ENCODE measurements around the gene BCL2A1. TPM values are rescaled to one million over a fixed set of nuclear protein-coding genes. Genes with fewer than 3 reads are reported as not detected.
"Not testable (repeated sequence)": the region's sequence is repeated elsewhere in the genome, so short reads cannot be mapped to it uniquely, and the experiment has no call there.

The BCL2A1 gene
- total RNA-seq, 2 donors from 2014 or later: 3.6 to 4.5 TPM

DNA sequence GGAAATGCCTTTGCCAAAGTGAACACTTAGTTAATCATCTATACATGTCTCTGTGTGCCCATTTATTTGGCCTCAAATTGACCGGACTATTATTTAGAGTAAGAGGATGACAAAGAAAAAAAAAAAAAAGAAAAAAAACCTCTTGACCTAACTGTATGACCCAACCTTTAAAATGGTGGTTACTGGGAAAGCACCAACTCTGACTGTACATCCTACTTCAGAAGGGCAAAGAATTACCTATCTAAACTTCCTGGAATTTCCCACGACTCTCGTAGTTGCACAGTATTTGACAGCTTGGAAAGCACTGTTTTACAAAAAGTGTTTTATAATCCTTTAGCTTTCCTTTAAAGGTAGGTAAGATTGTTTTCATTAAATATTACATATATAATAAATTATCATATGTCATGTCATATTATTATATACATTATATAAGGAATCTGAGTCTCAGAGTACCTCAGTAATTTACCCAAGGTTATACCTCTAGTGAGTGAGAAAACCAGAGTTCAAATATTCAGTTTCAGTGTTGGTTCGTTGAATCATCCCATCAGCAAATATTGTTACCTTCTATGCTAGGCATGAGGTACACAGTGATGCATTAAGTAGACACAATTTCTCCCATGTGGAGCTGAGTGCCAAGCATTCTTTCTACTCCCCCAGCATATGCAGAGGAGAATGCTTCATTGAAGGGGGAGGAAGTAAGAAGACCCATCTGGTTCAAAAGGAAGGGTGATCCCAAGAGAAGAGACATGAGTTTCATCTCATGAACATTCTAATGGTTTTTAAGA is 5.0 kb downstream of the BCL2A1 start:
- intact Hi-C loops (cut with DNase I): loop anchor here in 1 of 2 donors (5.0 kb wide), 1 partner anchor 89 kb away; no protein-coding TSS in a partner anchor
- DNase-seq (ENCODE audit: low spot score): no peak

- intact Hi-C loops (cut with DNase I): no loop called here
- no peak for DNase-seq (ENCODE audit: low spot score)
Observed at GRCh38 chr15:79964232-79964805, 6.7 kb downstream of the BCL2A1 start.

GRCh38 chr15:79962921-79963320 is 8.1 kb downstream of the BCL2A1 start:
- intact Hi-C loops (cut with DNase I); DNase-seq (ENCODE audit: low spot score): not testable (repeated sequence)

DNA sequence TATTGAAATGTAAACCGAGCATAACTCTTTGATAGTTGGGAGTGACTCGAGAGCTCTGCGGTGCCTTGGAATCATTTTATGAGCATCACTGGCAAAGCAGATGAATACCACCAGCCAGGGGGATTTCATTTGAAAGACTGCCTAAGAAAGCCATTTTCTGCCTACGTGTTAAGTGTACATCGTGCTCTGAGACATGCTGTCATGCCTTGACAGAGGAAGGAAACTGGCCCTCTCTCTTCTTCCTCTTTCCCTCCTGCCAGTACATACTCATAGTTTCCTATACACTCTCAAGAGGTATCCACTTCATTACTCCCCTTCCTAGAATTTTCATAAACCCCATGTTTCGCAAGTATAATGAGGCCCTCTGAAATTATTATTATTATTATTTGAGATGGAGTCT is 8.8 kb downstream of the BCL2A1 start:
- intact Hi-C loops (cut with DNase I): no loop called here
- no peak for DNase-seq (ENCODE audit: low spot score)

- intact Hi-C loops (cut with DNase I): no loop called here
- DNase-seq (ENCODE audit: low spot score): no peak
Observed at GRCh38 chr15:79960502-79961212, 10.3 kb downstream of the BCL2A1 start.

DNA sequence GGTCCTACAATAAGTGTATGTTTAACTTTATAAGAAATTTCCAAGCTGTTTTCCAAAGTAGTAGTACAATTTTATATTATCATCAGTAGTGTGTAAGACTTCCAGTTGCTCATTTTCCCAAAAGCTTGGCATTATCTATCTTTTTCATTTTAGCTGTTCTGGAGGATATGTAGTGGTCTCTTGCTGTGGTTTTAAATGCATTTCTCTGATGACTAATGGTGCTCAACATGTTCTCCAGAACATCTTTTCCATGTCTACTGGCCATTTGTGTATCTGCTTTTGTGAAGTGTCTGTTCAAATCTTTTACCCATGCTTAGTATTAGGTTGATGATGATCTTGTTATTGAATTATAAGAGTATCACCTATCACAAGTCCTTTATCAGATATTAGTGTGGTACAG is 13.3 kb downstream of the BCL2A1 start:
- intact Hi-C loops (cut with DNase I): no loop called here
- no peak for DNase-seq (ENCODE audit: low spot score)

GRCh38 chr15:79956354-79956939 is 14.5 kb downstream of the BCL2A1 start:
- intact Hi-C loops (cut with DNase I): no loop called here
- no peak for DNase-seq (ENCODE audit: low spot score)

- no peak for DNase-seq (ENCODE audit: low spot score)
- intact Hi-C loops (cut with DNase I): no loop called here
Observed at GRCh38 chr15:79954661-79955060, 16.3 kb downstream of the BCL2A1 start.

GRCh38 chr15:79953951-79954444 is 17.0 kb downstream of the BCL2A1 start:
- intact Hi-C loops (cut with DNase I): no loop called here
- DNase-seq (ENCODE audit: low spot score): no peak

- no peak for DNase-seq (ENCODE audit: low spot score)
- intact Hi-C loops (cut with DNase I): no loop called here
Observed at GRCh38 chr15:79952329-79952728, 18.7 kb downstream of the BCL2A1 start.

- no peak for DNase-seq (ENCODE audit: low spot score)
- intact Hi-C loops (cut with DNase I): no loop called here
Observed at GRCh38 chr15:79950247-79950646, 20.7 kb downstream of the BCL2A1 start.

DNA sequence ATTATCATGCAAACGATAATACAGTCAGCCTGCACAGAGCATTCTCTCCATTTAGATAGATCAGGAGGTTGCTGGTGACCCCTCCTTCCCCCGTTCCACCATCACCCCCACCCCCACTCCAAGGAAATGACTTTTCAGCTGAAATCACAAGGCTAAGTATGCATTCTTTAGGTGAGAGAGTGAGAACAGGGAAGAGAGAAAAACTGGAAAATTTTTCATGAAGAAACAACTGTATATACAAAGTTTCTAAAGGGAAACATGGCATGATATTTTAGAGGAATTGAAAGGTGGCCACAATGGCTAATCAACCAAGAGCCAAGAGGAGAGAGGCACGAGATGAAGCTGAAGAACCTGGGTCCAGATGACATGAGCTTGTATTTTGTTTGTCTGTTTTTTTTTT is 22.2 kb downstream of the BCL2A1 start:
- DNase-seq (ENCODE audit: low spot score): no peak
- intact Hi-C loops (cut with DNase I): no loop called here

- no peak for DNase-seq (ENCODE audit: low spot score)
- intact Hi-C loops (cut with DNase I): no loop called here
Observed at GRCh38 chr15:79948095-79948695, 22.8 kb downstream of the BCL2A1 start.

- no peak for DNase-seq (ENCODE audit: low spot score)
- intact Hi-C loops (cut with DNase I): no loop called here
Observed at GRCh38 chr15:79947009-79947408, 24.0 kb downstream of the BCL2A1 start.

DNA sequence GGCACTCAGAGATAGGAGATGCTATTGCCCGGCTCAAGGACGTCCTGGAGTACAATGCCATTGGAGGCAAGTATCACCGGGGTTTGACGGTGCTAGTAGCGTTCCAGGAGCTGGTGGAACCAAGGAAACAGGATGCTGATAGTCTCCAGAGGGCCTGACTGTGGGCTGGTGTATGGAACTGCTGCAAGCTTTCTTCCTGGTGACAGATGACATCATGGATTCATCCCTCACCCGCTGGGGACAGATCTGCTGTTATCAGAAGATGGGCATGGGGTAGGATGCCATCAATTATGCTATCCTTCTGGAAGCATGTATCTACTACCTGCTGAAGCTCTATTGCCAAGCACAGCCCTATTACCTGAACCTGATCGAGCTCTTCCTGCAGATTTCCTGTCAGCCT is 26.4 kb downstream of the BCL2A1 start:
- intact Hi-C loops (cut with DNase I): no loop called here
- no peak for DNase-seq (ENCODE audit: low spot score)

DNA sequence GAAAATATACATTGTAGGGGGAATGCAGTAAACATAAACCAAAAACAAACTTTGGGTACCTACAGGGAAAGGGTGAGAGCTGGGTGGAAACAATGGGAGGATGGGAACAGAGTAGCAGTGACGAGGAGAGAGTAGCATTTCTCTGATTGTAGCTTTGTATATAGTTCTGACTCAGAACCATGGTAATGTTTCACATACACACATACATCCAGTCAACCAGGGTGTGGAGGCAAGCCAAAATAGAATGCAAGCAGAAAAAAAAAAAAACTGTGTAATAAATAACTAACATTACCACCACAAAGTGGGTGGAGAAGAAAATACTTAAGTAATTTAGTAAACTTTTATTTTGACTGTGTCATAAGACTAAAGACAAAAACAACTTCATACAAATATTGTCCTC is 27.2 kb downstream of the BCL2A1 start:
- no peak for DNase-seq (ENCODE audit: low spot score)
- intact Hi-C loops (cut with DNase I): no loop called here

DNA sequence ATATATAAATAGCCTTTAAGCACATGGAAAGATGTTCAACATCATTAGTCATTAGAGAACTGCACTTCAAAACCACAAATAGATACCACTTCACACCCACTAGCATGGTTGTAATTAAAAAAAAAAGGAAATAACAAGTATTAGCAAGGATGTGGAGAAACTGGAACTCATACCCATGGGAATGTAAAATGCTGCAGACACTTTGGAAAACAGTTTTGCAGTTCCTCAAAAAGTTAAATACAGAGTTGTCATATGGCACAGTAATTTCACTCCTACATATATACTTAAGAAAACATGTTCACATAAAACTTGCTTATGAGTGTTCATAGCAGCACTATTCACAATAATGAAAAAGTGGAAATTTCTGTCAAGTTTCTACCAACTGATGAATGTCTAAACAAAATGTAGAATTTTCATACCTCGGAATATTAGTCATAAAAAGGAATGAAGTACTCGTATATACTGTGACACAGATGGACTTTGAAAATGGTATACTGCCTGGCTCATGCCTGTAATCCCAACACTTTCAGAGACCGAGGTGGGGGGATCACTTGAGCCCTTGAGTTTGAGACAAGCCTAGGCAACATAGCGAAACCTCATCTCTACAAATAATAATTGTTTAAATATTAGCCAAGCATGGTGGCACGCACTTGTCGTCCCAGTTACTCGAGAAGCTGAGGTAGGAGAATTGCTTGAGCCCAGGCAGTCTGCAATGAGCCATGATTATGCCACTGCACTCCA is 28.1 kb downstream of the BCL2A1 start:
- DNase-seq (ENCODE audit: low spot score): no peak
- intact Hi-C loops (cut with DNase I): no loop called here

- no peak for DNase-seq (ENCODE audit: low spot score)
- intact Hi-C loops (cut with DNase I): no loop called here
Observed at GRCh38 chr15:79939399-79939798, 31.6 kb downstream of the BCL2A1 start.

- DNase-seq (ENCODE audit: low spot score): no peak
- intact Hi-C loops (cut with DNase I): no loop called here
Observed at GRCh38 chr15:79938143-79938542, 32.9 kb downstream of the BCL2A1 start.

Measured in posterior vena cava (tissue), 2 donors.